HG03571 (cell line): ENCODE data around the gene SNPH.
"Not testable (repeated sequence)": the region's sequence is repeated elsewhere in the genome, so short reads cannot be mapped to it uniquely, and the experiment has no call there.

ENCODE experiments used
- ATAC-seq: cut with Tn5 transposase; IDR thresholded peaks from one replicate; pipeline ENCODE4 v1.9.1; 2021; ENCODE audit not compliant: unreplicated experiment

The SNPH gene

DNA sequence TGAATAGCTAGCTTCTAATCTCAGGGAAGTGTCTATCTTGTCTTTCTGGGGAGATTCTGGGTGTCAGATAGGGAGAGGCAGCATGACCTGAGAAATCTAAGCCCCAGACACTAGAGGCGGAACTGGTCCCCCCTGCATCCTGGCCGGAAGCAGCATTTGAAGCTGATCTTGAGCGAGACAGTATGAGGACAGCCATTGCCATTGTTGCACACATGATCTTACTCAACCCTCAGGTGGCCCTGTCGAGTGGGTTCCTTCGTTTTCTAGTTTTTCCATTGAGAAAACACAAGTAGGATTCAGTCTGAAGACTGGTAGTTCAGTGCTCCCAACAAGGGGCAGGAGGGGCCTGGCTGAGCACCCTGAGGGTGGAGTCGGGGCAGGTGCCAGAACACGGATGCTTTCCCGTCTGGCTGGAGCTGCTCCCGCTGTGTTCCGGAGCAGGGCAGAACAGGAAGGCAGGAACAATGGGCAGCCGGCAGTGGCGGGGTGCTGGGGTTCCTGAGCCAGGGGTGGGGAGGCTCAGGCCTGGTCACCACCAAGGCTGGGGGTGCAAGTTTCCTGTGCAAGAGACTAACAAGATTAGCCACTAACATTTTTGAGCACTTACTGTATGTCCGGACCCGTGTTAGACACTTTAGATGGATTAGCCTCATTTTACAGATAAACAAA is 70.7 kb downstream of the SNPH start:
- ATAC-seq = no peak

DNA sequence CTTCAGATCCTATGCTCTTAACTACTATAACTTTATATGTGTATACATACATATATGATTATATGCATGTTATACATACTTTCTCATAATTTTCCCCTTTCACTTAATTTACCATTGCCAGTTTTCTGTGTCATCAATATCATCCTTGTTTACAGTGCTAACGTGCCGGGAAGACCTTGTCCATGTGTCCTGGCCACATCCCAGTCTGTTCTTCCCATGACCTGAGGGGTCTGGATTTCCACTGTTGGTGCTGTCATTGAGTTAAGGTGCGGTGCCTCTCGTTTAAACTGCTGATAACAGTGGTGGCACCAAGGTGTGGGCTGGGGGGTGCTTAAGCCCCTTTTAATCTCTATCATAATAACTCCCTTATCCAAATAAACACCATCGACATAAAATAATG is 71.3 kb downstream of the SNPH start:
- ATAC-seq = no peak

DNA sequence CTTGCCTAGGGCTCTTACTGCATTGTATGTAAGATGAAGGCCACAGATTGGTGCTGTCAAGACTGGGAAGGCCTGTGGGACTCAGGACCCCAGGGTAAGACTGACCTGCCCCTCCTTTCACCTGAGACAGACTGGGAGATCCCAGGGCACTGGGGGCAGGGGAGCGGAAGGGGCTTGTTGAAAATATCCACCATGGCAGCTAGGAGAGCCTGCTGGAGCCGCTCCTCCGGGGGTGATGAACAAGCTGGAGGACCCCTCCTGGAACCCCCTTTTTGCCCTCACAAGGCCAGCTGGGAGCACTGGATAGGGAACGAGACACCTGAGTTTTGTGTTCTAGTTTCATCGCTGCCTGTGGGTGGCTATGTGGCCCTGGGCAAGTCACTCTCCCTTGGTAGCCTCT is 72.0 kb downstream of the SNPH start:
- ATAC-seq = no peak

DNA sequence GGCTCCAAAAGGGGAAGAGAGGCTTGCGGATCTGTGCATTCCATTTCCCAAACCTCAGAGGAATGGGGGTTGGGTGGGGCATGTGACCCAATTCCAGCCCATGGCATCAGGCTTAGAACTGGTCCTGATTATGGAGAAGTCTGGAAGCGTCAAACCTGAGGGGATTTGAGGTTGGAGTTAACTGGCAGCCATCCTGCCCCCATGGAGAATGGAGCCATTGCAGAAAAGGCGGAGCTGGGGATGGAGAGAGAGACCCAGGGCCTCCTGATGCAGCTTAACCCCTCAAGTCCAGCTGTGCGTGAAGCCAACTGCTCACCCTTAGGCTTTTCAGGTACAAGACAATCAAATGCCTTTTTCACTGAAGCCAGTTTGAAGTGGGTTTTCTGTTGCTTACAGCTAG is 72.7 kb downstream of the SNPH start:
- ATAC-seq = no peak

DNA sequence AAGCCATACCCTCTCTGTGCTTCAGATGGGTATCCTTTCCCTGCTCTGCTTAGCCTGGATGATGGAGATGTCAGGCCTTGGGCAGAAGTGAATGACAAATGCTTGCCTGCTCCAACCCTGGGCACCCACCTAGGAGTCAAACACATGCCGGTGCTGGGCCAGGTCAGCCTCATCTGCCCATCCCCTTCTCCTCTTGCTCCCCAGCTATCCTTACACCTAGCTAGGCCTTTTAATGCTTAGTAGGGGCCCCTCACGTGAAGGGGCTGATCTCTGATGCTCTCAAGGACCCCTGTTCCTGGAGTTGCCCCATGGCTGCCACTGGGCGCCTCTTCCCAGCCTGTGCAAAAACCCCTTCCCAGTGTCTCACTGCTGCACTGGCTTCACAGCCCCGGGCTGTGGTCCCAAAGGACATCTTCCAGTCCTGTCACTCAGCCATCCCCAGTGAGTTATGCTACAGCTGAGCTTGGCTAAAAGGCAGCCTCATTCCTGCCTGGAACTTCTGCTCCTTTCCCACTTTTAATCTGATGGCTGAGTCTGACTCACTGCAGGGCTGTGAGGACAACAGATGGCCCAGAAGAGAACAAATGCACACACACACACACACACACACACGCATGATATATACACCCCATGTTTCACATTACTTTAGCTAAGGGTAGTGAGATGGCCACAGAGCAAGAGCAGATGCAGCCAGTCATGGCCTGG is 75.6 kb downstream of the SNPH start:
- ATAC-seq = no peak

DNA sequence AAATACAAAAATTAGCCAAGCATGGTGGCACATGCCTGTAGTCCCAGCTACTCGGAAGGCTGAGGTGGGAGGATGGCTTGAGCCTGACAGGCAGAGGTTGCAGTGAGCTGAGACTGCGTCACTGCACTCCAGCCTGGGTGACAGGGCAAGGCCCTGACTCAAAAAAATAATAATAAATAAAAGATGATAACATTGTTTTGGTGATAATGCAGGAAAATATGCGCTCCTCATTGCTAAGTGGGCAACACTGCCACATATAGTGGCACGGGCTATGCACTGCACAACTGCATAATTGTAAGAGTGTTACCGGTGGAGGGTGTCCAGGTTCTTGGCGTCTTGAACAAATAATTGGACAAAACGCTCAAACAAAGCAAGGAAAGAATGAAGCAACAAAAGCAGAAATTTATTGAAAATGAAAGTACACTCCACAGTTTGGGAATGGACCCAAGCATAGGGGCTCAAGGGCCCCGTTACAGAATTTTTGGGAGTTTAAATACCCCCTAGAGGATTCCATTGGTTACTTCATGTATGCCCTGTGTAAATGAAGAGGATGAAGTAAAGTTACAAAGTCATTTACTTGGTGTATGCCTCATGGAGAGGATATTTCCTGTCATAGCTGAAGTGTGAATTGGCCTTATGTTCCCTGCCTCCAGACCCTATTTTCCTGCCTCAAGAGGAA is 77.5 kb downstream of the SNPH start:
- not testable (repeated sequence) for ATAC-seq

DNA sequence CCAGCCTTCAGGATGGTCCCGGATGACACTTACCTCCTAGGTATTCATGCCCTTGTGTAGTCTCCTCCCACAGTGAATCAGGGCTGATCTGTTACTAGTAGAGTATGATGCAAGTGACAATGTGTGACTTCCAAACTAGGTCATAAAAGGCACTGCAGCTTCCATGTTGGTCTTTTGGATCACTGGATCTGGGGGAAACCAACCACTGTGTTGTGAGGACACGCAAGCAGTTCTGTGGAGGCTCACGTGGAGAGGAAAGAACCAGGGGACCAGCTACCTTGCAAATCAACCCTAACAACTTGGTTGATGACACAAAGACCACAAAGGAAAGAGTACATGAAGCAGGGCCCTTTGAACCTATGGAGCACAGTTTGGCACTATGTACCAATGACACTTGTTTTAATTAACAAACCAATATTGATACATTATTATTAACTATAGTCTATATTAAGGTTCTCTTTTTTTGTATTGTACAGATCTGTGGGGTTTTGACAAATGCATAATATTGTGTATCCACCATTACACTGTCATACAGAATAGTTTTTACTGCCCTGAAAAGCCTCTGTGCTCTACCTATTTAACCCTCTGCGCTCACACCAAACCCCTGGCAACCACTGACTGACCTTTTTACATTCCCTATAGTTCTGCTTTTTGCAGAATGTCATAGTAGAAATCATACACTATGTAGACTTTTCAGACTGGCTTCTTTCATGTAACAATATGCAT is 79.1 kb downstream of the SNPH start:
- no peak for ATAC-seq

DNA sequence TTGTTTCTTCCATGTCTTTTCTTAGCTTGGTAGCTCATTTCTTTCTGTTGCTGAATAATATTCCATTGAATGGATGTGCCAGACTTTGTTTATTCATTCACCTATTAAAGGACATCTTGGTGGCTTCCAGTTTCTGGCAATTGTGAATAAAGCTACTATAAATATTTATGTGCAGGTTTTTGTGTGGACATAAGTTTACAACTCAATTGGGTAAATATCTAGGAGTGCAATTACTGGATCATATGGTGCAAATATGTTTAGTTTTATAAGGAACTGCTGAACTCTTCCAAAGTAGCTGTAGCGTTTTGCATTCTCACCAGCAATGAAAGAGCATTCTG is 79.6 kb downstream of the SNPH start:
- ATAC-seq = no peak

DNA sequence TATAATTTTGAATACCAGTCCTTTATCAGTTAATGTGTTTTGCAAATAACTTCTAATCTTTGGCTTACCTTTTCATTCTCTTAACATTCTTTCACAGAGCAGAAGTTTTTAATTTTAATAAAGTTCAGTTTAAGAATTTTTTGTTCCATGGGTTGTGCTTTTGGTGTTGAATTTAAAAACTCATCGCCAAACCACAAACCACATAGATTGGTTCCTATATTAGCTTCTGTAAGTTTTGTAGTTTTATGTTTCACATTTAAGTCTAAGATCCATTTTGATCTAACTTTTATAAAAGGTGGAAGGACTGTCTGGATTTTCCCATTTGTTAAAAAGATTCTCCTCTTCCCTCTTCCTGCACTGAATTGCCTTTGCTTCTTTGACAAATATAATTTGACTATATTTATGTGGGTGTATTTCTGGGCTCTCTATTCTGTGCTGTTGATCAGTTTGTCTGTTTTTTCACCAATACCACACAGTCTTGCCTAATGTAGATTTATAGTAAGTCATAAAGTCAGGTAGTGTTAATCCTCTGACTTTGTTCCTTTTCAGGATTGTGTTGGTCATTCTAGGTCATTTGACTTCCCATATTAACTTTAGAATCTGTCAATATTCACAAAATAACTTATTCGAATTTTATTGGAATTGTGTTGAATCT is 80.3 kb downstream of the SNPH start:
- ATAC-seq = no peak

DNA sequence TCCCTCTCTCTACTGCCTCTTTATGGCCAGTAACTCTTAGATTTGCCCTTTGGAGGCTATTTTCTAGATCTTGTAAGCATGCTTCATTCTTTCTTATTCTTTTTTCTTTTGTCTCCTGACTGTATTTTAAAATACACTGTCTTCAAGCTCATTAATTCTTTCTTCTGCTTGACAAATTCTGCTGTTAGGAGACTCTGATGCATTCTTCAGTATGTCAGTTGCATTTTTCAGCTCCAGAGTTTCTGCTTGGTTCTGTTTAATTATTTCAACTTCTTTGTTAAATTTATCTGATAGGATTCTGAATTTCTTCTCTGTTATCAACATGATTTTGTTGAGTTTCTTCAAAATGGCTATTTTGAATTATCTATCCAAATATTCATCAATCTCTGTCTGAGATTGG is 87.9 kb downstream of the SNPH start:
- ATAC-seq = no peak

DNA sequence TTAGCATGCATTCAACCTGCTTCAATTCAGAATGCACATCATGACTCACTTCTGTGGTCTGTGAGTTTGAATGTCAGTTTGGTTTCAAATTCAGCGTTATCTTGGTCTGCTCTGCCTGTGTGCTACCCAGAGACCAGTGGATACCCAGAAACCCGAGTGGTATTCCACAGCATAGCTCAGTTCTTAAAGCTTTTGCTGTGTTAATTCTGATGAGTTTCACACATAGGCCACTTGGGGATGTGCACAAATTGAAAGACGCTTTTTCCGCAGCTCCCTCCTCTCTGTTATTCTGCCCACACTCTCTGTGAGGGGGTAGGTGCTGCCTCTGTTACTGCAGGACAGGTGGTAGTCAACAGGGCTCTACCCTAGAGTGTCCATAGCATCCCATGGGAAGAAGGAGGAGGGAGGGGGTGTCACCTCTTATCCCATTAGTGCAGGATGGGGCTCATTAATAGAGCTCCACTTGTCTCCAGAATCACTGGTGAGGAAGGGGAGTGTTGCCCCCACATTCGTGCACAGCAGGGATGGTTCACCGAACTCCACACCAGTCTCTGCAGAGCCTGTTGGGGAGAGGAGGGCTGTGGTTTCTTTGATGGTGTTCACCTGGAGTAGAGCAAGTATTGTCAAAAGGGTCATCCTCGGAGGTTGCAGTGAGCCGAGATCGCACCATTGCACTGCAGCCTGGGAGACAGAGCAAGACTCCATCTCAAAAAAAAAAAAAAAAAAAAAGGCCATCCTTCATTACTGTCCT is 92.0 kb downstream of the SNPH start:
- ATAC-seq = no peak
